HUDEP-2 (cell line): ENCODE data around the gene ARHGDIB.

ENCODE experiments used
- DNase-seq, 76 experiments: peaks; one replicate each; lab custom pipeline; 2025; ENCODE audit not compliant: unreplicated experiment in 76 of 76; lab: John Stamatoyannopoulos, UW

The ARHGDIB gene

GRCh38 chr12:14902465-14902864, 58.9 kb downstream of the ARHGDIB start:
- peak in 9 of 76 experiments; percentile 4 to 29 (median 12) for DNase-seq

- peak in 5 of 76 experiments; percentile 8 to 15 (median 12) for DNase-seq
These were observed 60.2 kb downstream of the ARHGDIB start for GRCh38 chr12:14901228-14901562.

- DNase-seq, result no peak
These were observed 60.7 kb downstream of the ARHGDIB start for GRCh38 chr12:14900521-14901227.

GRCh38 chr12:14896521-14897169, 64.8 kb downstream of the ARHGDIB start:
- peak in 69 of 76 experiments; percentile 4 to 94 (median 65) for DNase-seq

GRCh38 chr12:14893506-14894250, 67.7 kb downstream of the ARHGDIB start:
- no peak for DNase-seq

- peak in 8 of 76 experiments; percentile 3 to 35 (median 14) for DNase-seq
These were observed 68.5 kb downstream of the ARHGDIB start for GRCh38 chr12:14892726-14893505.
